ENCODE data around the gene APOC3. TPM values are rescaled to one million over a fixed set of nuclear protein-coding genes. Genes with fewer than 3 reads are reported as not detected.

Gene APOC3
- total RNA-seq, 1 donor from 2014 or later: 83.1 TPM

- intact Hi-C loops (cut with DNase I): no loop called here
- Histone ChIP-seq H3K9me3 (no peaks in the 10 kb centered on the region), H3K4me3 (no peak overlapping the region), H3K27ac (no peak overlapping the region), H3K4me1 (no peaks in the 10 kb centered on the region), H3K27me3 (no peaks in the 10 kb centered on the region), H3K36me3 (no peaks in the 10 kb centered on the region)
- no peak for DNase-seq (ENCODE audit: low spot score in 2 of 2)
- TF ChIP-seq CTCF (IDR thresholded peaks at IDR 0.05): no peak
Measured at GRCh38 chr11:116828632-116829524, 829 bp upstream of the APOC3 start.

GRCh38 chr11:116830184-116830912 is 641 bp downstream of the APOC3 start:
- Histone ChIP-seq H3K4me1 (peaks cover 5 to 6% of the 10 kb centered on the region in 2 donors), H3K9me3 (no peaks in the 10 kb centered on the region), H3K27me3 (no peaks in the 10 kb centered on the region), H3K36me3 (no peaks in the 10 kb centered on the region), H3K27ac (no peak overlapping the region), H3K4me3 (no peak overlapping the region)
- TF ChIP-seq CTCF (IDR thresholded peaks at IDR 0.05): no peak
- intact Hi-C loops (cut with DNase I): no loop called here
- no peak for DNase-seq (ENCODE audit: low spot score in 2 of 2)

GRCh38 chr11:116831790-116832349 is 2.2 kb downstream of the APOC3 start:
- H3K27me3 ChIP-seq: no peaks in the 10 kb centered on the region
- no peak overlapping the region for H3K4me3 ChIP-seq
- DNase-seq (ENCODE audit: low spot score in 2 of 2): no peak
- no peak overlapping the region for H3K27ac ChIP-seq
- no peaks in the 10 kb centered on the region for H3K9me3 ChIP-seq
- peaks cover 11 to 12% of the 10 kb centered on the region in 2 donors for H3K4me1 ChIP-seq
- TF ChIP-seq CTCF (IDR thresholded peaks at IDR 0.05): no peak
- intact Hi-C loops (cut with DNase I): no loop called here
- H3K36me3 ChIP-seq: no peaks in the 10 kb centered on the region

- H3K4me3 ChIP-seq: no peak overlapping the region
- no peaks in the 10 kb centered on the region for H3K9me3 ChIP-seq
- H3K27me3 ChIP-seq: no peaks in the 10 kb centered on the region
- no peak for DNase-seq (ENCODE audit: low spot score in 2 of 2)
- intact Hi-C loops (cut with DNase I): no loop called here
- no peak overlapping the region for H3K27ac ChIP-seq
- peaks cover 11 to 12% of the 10 kb centered on the region in 2 donors for H3K4me1 ChIP-seq
- H3K36me3 ChIP-seq: no peaks in the 10 kb centered on the region
- no peak for TF ChIP-seq CTCF (IDR thresholded peaks at IDR 0.05)
Measured at GRCh38 chr11:116832350-116833290, 2.9 kb downstream of the APOC3 start.

- no peaks in the 10 kb centered on the region for H3K27me3 ChIP-seq
- no peak overlapping the region for H3K27ac ChIP-seq
- H3K36me3 ChIP-seq: no peaks in the 10 kb centered on the region
- H3K4me3 ChIP-seq: no peak overlapping the region
- intact Hi-C loops (cut with DNase I): no loop called here
- DNase-seq (ENCODE audit: low spot score in 2 of 2): no peak
- TF ChIP-seq CTCF (IDR thresholded peaks at IDR 0.05): no peak
- no peaks in the 10 kb centered on the region for H3K9me3 ChIP-seq
- peaks cover 11 to 12% of the 10 kb centered on the region in 2 donors for H3K4me1 ChIP-seq
Measured at GRCh38 chr11:116833491-116833815, 3.7 kb downstream of the APOC3 start.

All from ascending aorta (tissue), 2 donors.